HG02610 (cell line): ENCODE data around the gene STK38.
A peak's percentile ranks its signal among the peaks of the same experiment; 100 is the strongest.
"Not testable (repeated sequence)": the region's sequence is repeated elsewhere in the genome, so short reads cannot be mapped to it uniquely, and the experiment has no call there.

ENCODE experiments used
- ATAC-seq: cut with Tn5 transposase; IDR thresholded peaks from one replicate; pipeline ENCODE4 v1.9.1; 2021; ENCODE audit warnings: mild to moderate bottlenecking, moderate library complexity; ENCODE audit not compliant: unreplicated experiment

Gene STK38

GRCh38 chr6:36546920-36547645, at the start of gene STK38:
STK38 (minus strand) TSS chr6:36547479; CDS start chr6:36540202, 7,277 bp downstream.
- peak; percentile 82 for ATAC-seq

GRCh38 chr6:36596356-36596755, 49.1 kb upstream of the STK38 start:
- no peak for ATAC-seq

GRCh38 chr6:36594816-36595643, 47.8 kb upstream of the STK38 start:
- ATAC-seq: no peak

- peak; percentile 87 for ATAC-seq
These were observed 46.9 kb upstream of the STK38 start, which contains the start of gene SRSF3 for GRCh38 chr6:36594029-36594815. SRSF3 (plus strand) TSS chr6:36594362; CDS start chr6:36596763, 2,401 bp downstream.

- ATAC-seq: peak; percentile 18
These were observed 46.3 kb upstream of the STK38 start for GRCh38 chr6:36593569-36594028.

GRCh38 chr6:36592221-36592655, 45.0 kb upstream of the STK38 start:
- ATAC-seq: peak; percentile 31

GRCh38 chr6:36590237-36590636, 43.0 kb upstream of the STK38 start:
- ATAC-seq: no peak

- ATAC-seq: not testable (repeated sequence)
These were observed 41.7 kb upstream of the STK38 start for GRCh38 chr6:36589025-36589400.

GRCh38 chr6:36586606-36587005, 39.3 kb upstream of the STK38 start:
- ATAC-seq: no peak

- no peak for ATAC-seq
These were observed 34.4 kb upstream of the STK38 start for GRCh38 chr6:36581716-36582115.

GRCh38 chr6:36580184-36580526, 32.9 kb upstream of the STK38 start:
- no peak for ATAC-seq

- ATAC-seq: no peak
These were observed 31.2 kb upstream of the STK38 start for GRCh38 chr6:36578431-36578830.

- ATAC-seq: no peak
These were observed 30.8 kb upstream of the STK38 start for GRCh38 chr6:36578030-36578429.

GRCh38 chr6:36577301-36577700, 30.0 kb upstream of the STK38 start:
- ATAC-seq: no peak

GRCh38 chr6:36576578-36576977, 29.3 kb upstream of the STK38 start:
- no peak for ATAC-seq

- no peak for ATAC-seq
These were observed 27.4 kb upstream of the STK38 start for GRCh38 chr6:36574679-36575078.

- not testable (repeated sequence) for ATAC-seq
These were observed 25.4 kb upstream of the STK38 start for GRCh38 chr6:36572353-36573311.

GRCh38 chr6:36571122-36572043, 24.1 kb upstream of the STK38 start:
- ATAC-seq: no peak

GRCh38 chr6:36570264-36570663, 23.0 kb upstream of the STK38 start:
- ATAC-seq: no peak
